CD4-positive, alpha-beta T cell (primary cell): Measurements from ENCODE around the gene ZNF691. TPM values are rescaled to one million over a fixed set of nuclear protein-coding genes. Genes with fewer than 3 reads are reported as not detected.

Source experiments
- ATAC-seq: fragments of 200-7000 bp; cut with Tn5 transposase; one replicate; pipeline ENCODE4 v1.10.0; 2022; ENCODE audit warnings: mild to moderate bottlenecking; ENCODE audit not compliant: poor library complexity
- CTCF ChIA-PET: fragments of 350-600 bp; sonication (Branson Sonifier 250); formaldehyde crosslinking; loops from one replicate; lab custom pipeline; 2021; ENCODE audit warnings: antibody characterized with exemption, inconsistent platforms; lab: Charles Lee
- POLR2A ChIA-PET: fragments of 350-600 bp; sonication (Branson Sonifier 250); formaldehyde crosslinking; loops from one replicate; lab custom pipeline; 2021; ENCODE audit warnings: antibody characterized with exemption, inconsistent platforms; lab: Charles Lee
- DNase-seq, 14 experiments: peaks; one replicate each; pipeline ENCODE4 v3.0.0-alpha.2; 2013 to 2020; ENCODE audit warnings: mixed read lengths in 2 of 14
- H3K27ac ChIP-seq, 2 donors: one replicate each; pipeline versions ENCODE4 v1.5.1 to v1.7.0; 2013; ENCODE audit warnings: low read length in 2 of 2, low read depth in 1 of 2, mild to moderate bottlenecking in 1 of 2
- H3K27me3 ChIP-seq, 2 experiments: 1 replicate in 1 of 2; 2 replicates in 1 of 2; pipeline versions ENCODE4 v1.6.1 to v1.7.0; 2013; ENCODE audit warnings: low read length in 2 of 2, control low read depth in 1 of 2, mild to moderate bottlenecking in 1 of 2, moderate library complexity in 1 of 2; ENCODE audit not compliant: insufficient read depth in 2 of 2, control insufficient read depth in 1 of 2
- H3K36me3 ChIP-seq: one replicate; pipeline ENCODE4 v1.6.1; 2013; ENCODE audit warnings: low read length, control low read depth; ENCODE audit not compliant: insufficient read depth
- H3K4me1 ChIP-seq: one replicate; pipeline ENCODE4 v1.6.1; 2013; ENCODE audit warnings: low read length, control low read depth; ENCODE audit not compliant: insufficient read depth
- H3K4me3 ChIP-seq: one replicate; pipeline ENCODE4 v1.5.1; 2013; ENCODE audit warnings: mild to moderate bottlenecking, low read length, moderate library complexity
- H3K9me3 ChIP-seq, 2 experiments: 1 replicate in 1 of 2; 2 replicates in 1 of 2; pipeline versions ENCODE4 v1.6.1 to v1.7.0; 2013; ENCODE audit warnings: low read length in 2 of 2, mild to moderate bottlenecking in 2 of 2, control low read depth in 1 of 2, moderate library complexity in 1 of 2; ENCODE audit not compliant: control insufficient read depth in 1 of 2, insufficient read depth in 1 of 2
- H3K27ac Mint-ChIP-seq: one replicate; pipeline ENCODE4 v1.8.0; 2020; ENCODE audit warnings: mixed read lengths
- H3K27me3 Mint-ChIP-seq: one replicate; pipeline ENCODE4 v1.8.0; 2021; ENCODE audit warnings: mixed read lengths
- H3K36me3 Mint-ChIP-seq: one replicate; pipeline ENCODE4 v1.8.0; 2021; ENCODE audit warnings: low read depth, mixed read lengths
- H3K4me1 Mint-ChIP-seq: one replicate; pipeline ENCODE4 v1.8.0; 2021; ENCODE audit warnings: low read depth, mixed read lengths
- H3K4me3 Mint-ChIP-seq: one replicate; pipeline ENCODE4 v1.8.0; 2020; ENCODE audit warnings: mild to moderate bottlenecking, mixed read lengths
- H3K9me3 Mint-ChIP-seq: one replicate; pipeline ENCODE4 v1.8.0; 2020; ENCODE audit warnings: mixed read lengths
- CTCF ChIP-seq: fragments of 200-600 bp; IDR thresholded peaks from one replicate; pipeline ENCODE4 v1.8.0; 2022; ENCODE audit warnings: antibody characterized with exemption, mild to moderate bottlenecking
- intact Hi-C, 2 experiments: fragments of 100-400 bp; cut with DNase I in 1 of 2; cut with micrococcal nuclease in 1 of 2; formaldehyde crosslinking; loops; one replicate each; pipeline versions ENCODE4 v1.15.1 to v1.9.0; 2023 to 2025; cut with DNase I, micrococcal nuclease
- total RNA-seq, 174 experiments: library from RNA in 2 of 174; stranded (reverse) in 2 of 174; gene quantifications; one replicate each; pipeline ENCODE4 v1.2.3 and lab custom pipeline; 2021 to 2026

ZNF691 gene
- total RNA-seq, 2 experiments from 2014 or later: 1.2 to 1.7 TPM

- intact Hi-C loops: no loop called here
- peaks cover 4% of the 10 kb centered on the region for H3K27me3 Mint-ChIP-seq
- Histone ChIP-seq H3K4me1 (no peaks in the 10 kb centered on the region), H3K27ac (no peak overlapping the region), H3K27me3 (no peaks in the 10 kb centered on the region), H3K36me3 (no peaks in the 10 kb centered on the region), H3K9me3 (no peaks in the 10 kb centered on the region), H3K4me3 (no peak overlapping the region)
- no peaks in the 10 kb centered on the region for H3K4me1 Mint-ChIP-seq
- CTCF ChIA-PET: no interaction called here
- H3K9me3 Mint-ChIP-seq: no peaks in the 10 kb centered on the region
- no peaks in the 10 kb centered on the region for H3K36me3 Mint-ChIP-seq
- ATAC-seq (no peak), DNase-seq (peak in 1 of 14 experiments; percentile 11)
- no peak overlapping the region for H3K27ac Mint-ChIP-seq
- POLR2A ChIA-PET: no interaction called here
- no peak for TF ChIP-seq CTCF
- no peak overlapping the region for H3K4me3 Mint-ChIP-seq
Observed at GRCh38 chr1:42886800-42887199, 40.4 kb downstream of the ZNF691 start.

- intact Hi-C loops: no loop called here
- CTCF ChIA-PET: no interaction called here
- POLR2A ChIA-PET: interaction anchor here (0.6 kb wide), 1 partner anchor 259 kb away, joined by 3 read pairs; no protein-coding TSS in a partner anchor
- no peaks in the 10 kb centered on the region for H3K9me3 Mint-ChIP-seq
- H3K36me3 Mint-ChIP-seq: no peaks in the 10 kb centered on the region
- H3K27ac Mint-ChIP-seq: no peak overlapping the region
- Histone ChIP-seq H3K27me3 (no peaks in the 10 kb centered on the region), H3K4me1 (no peaks in the 10 kb centered on the region), H3K27ac (no peak overlapping the region), H3K9me3 (no peaks in the 10 kb centered on the region), H3K36me3 (no peaks in the 10 kb centered on the region), H3K4me3 (no peak overlapping the region)
- no peak for DNase-seq
- H3K27me3 Mint-ChIP-seq: peaks cover 4% of the 10 kb centered on the region
- H3K4me1 Mint-ChIP-seq: no peaks in the 10 kb centered on the region
- ATAC-seq: no peak
- H3K4me3 Mint-ChIP-seq: no peak overlapping the region
- no peak for TF ChIP-seq CTCF
Observed at GRCh38 chr1:42887366-42887765, 41.0 kb downstream of the ZNF691 start.

GRCh38 chr1:42888013-42888633 is 41.7 kb downstream of the ZNF691 start:
- TF ChIP-seq CTCF: no peak
- Histone ChIP-seq H3K9me3 (no peaks in the 10 kb centered on the region), H3K4me3 (no peak overlapping the region), H3K4me1 (no peaks in the 10 kb centered on the region), H3K36me3 (no peaks in the 10 kb centered on the region), H3K27ac (no peak overlapping the region), H3K27me3 (no peaks in the 10 kb centered on the region)
- H3K27me3 Mint-ChIP-seq: peaks cover 4% of the 10 kb centered on the region
- ATAC-seq: no peak
- CTCF ChIA-PET: no interaction called here
- H3K9me3 Mint-ChIP-seq: no peaks in the 10 kb centered on the region
- POLR2A ChIA-PET: no interaction called here
- peak in 1 of 14 experiments; percentile 10 for DNase-seq
- intact Hi-C loops: no loop called here
- no peaks in the 10 kb centered on the region for H3K36me3 Mint-ChIP-seq
- no peaks in the 10 kb centered on the region for H3K4me1 Mint-ChIP-seq
- H3K27ac Mint-ChIP-seq: no peak overlapping the region
- H3K4me3 Mint-ChIP-seq: no peak overlapping the region
